GM19463 (cell line): ENCODE measurements around the gene GRIN1.

Experiments used
- ATAC-seq: cut with Tn5 transposase; IDR thresholded peaks from one replicate; pipeline ENCODE4 v1.9.1; 2021; ENCODE audit warnings: mild to moderate bottlenecking, moderate library complexity; ENCODE audit not compliant: unreplicated experiment

GRIN1 gene

GRCh38 chr9:137189297-137190295, 50.6 kb downstream of the GRIN1 start:
- ATAC-seq, result no peak

- no peak for ATAC-seq
Observed at GRCh38 chr9:137190315-137190856, 51.4 kb downstream of the GRIN1 start.

- no peak for ATAC-seq
Observed at GRCh38 chr9:137191245-137191644, 52.3 kb downstream of the GRIN1 start.

GRCh38 chr9:137191691-137192447, 52.9 kb downstream of the GRIN1 start:
- ATAC-seq, result no peak

GRCh38 chr9:137192448-137192780, 53.5 kb downstream of the GRIN1 start:
- no peak for ATAC-seq

- no peak for ATAC-seq
Observed at GRCh38 chr9:137192859-137193258, 53.9 kb downstream of the GRIN1 start.

GRCh38 chr9:137193771-137194170, 54.8 kb downstream of the GRIN1 start:
- no peak for ATAC-seq

GRCh38 chr9:137194388-137194787, 55.4 kb downstream of the GRIN1 start:
- ATAC-seq, result no peak

- ATAC-seq, result no peak
Observed at GRCh38 chr9:137194909-137195308, 56.0 kb downstream of the GRIN1 start.

- no peak for ATAC-seq
Observed at GRCh38 chr9:137195525-137196220, 56.7 kb downstream of the GRIN1 start.

GRCh38 chr9:137198051-137198901, 59.3 kb downstream of the GRIN1 start:
- ATAC-seq, result no peak

- ATAC-seq, result no peak
Observed at GRCh38 chr9:137198902-137199283, 59.9 kb downstream of the GRIN1 start.

GRCh38 chr9:137199411-137200121, 60.6 kb downstream of the GRIN1 start:
- ATAC-seq, result no peak

GRCh38 chr9:137200311-137201204, 61.6 kb downstream of the GRIN1 start, which contains the start of gene TPRN:
Gene TPRN, minus strand, starts transcription at chr9:137200741. Its CDS starts 30 bp downstream, at chr9:137200711.
- peak; percentile 88 for ATAC-seq

GRCh38 chr9:137201205-137201868, 62.4 kb downstream of the GRIN1 start:
- ATAC-seq, result no peak

GRCh38 chr9:137202966-137203365, 64.0 kb downstream of the GRIN1 start:
- ATAC-seq, result no peak

GRCh38 chr9:137204731-137205125, 65.8 kb downstream of the GRIN1 start:
- no peak for ATAC-seq
